GM12872 (cell line): Measurements from ENCODE around the gene NPL.

ENCODE experiments used
- TF ChIP-seq, protein P1 (sequence below): IDR thresholded peaks from 3 replicates; pipeline ENCODE4 v1.5.1; 2011; ENCODE audit warnings: low read depth, mild to moderate bottlenecking, low read length, moderate library complexity; ENCODE audit not compliant: insufficient read depth

Gene NPL

DNA sequence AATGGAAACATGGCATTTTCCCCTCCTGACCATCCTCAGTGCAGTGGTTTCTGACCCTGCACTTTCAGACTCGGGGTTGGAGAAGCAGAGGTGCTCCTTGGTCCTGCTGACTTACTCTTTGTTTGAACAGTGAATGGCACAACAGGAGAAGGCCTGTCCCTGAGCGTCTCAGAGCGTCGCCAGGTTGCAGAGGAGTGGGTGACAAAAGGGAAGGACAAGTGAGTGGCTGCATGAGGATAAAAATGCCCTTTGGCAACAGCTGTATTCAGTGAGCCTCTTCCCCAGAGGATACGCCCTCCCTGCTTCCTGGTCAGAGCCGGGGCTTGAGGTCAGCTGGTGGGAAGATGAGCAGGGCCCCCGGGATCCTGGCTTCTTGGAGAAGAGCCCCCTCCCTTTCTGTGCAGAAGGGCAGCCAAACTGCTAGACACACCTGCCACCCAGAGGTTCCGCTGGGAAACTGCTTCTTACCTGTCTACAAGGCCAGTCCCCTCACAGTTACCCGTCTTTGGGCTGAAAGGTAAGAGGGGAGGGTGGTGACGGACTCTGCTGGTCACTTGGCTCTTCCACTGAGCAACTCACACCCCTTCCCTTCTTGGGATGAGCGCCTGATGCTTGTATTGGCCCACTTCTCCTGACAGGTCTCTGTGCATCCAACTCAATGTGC lies 16.6 kb downstream of the NPL start:
- TF ChIP-seq, protein P1, sequence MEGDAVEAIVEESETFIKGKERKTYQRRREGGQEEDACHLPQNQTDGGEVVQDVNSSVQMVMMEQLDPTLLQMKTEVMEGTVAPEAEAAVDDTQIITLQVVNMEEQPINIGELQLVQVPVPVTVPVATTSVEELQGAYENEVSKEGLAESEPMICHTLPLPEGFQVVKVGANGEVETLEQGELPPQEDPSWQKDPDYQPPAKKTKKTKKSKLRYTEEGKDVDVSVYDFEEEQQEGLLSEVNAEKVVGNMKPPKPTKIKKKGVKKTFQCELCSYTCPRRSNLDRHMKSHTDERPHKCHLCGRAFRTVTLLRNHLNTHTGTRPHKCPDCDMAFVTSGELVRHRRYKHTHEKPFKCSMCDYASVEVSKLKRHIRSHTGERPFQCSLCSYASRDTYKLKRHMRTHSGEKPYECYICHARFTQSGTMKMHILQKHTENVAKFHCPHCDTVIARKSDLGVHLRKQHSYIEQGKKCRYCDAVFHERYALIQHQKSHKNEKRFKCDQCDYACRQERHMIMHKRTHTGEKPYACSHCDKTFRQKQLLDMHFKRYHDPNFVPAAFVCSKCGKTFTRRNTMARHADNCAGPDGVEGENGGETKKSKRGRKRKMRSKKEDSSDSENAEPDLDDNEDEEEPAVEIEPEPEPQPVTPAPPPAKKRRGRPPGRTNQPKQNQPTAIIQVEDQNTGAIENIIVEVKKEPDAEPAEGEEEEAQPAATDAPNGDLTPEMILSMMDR: peak; percentile 32; the same call in 1 of the 3 replicates

DNA sequence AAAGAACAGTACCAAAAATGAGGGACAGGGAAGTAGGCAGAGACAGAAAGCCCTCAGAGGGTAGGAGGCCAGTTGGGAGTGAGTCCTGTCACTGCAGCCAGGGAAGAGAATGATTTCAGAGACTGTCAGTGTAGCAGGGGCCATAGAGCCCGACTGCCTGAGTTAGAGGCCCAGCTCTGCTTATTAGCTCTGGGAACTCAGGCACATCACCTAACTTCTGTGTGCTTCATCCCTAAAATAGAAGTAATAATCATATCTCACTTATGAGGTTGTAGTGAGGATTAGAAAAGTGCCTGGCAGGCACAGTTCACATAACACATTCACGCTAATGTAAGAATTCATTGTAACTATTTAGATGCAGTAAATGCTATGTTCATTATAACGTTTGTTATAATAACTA lies 18.3 kb downstream of the NPL start:
- TF ChIP-seq, protein P1: no peak

GRCh38 chr1:182809414-182809957 lies 19.9 kb downstream of the NPL start:
- TF ChIP-seq, protein P1: no peak

GRCh38 chr1:182811975-182812722 lies 22.6 kb downstream of the NPL start:
- TF ChIP-seq, protein P1: 0 out of 3 replicates have a peak, but pooled peaks have one; percentile 5

GRCh38 chr1:182816863-182817262 lies 27.3 kb downstream of the NPL start:
- TF ChIP-seq, protein P1: no peak

DNA sequence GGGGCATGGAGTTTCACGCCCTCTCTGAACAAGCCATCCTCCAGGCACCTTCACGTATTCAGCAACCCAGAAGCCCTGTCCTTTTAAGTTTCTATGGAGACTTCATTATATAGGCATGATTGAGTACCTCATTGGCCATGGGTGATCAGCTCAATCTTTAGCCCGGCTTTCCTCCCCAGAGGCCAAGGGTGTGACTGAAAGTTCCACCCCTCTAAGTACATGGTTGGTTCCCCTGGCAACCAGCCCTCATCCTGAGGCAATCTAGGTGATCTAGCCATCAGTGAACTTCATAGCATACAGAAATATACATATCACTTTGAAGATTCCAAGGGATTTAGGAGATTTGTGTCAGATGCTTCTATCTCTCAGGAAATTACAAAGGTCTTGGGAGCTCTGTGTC lies 28.2 kb downstream of the NPL start:
- TF ChIP-seq, protein P1: no peak

DNA sequence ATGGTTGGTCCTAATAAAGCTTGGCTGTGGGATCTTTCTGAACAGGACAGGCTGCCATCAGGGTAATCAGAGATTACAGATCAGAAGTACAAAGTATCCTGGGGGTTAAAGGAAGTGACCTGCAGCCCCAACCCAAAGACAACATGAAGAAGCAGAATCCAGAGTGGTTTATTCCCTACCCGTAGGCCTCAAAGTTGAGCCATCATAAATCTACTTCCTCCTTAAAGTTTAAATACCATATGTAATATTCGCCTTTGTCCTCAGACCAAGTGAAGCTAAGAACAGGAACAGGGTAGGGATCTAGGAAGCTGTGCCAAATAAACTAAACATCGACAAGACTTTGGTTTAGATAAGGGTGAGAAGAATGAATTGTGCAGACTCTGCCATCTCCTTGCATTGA lies 33.6 kb downstream of the NPL start:
- TF ChIP-seq, protein P1: no peak
